Effector memory CD8-positive, alpha-beta T cell (primary cell): ENCODE results near the gene DGKI.

ENCODE experiments used
- ATAC-seq: fragments of 150-1000 bp; cut with Tn5 transposase; replicated peaks from 2 replicates; pipeline ENCODE4 v1.10.0; 2021; ENCODE audit warnings: mild to moderate bottlenecking, moderate library complexity
- DNase-seq, 3 experiments: peaks; one replicate each; pipeline ENCODE4 v3.0.0; 2021
- H3K27ac Mint-ChIP-seq, 2 donors: one replicate each; pipeline ENCODE4 v1.8.0; 2022; ENCODE audit warnings: mild to moderate bottlenecking in 2 of 2, mixed read lengths in 2 of 2, moderate library complexity in 2 of 2
- H3K27me3 Mint-ChIP-seq, 2 donors: one replicate each; pipeline ENCODE4 v1.8.0; 2022; ENCODE audit warnings: mixed read lengths in 2 of 2
- H3K36me3 Mint-ChIP-seq: one replicate; pipeline ENCODE4 v1.8.0; 2022; ENCODE audit warnings: mild to moderate bottlenecking, moderate library complexity, mixed read lengths; ENCODE audit not compliant: insufficient read depth
- H3K4me1 Mint-ChIP-seq, 2 donors: one replicate each; pipeline ENCODE4 v1.8.0; 2022; ENCODE audit warnings: low read depth in 2 of 2, mixed read lengths in 2 of 2
- H3K4me3 Mint-ChIP-seq, 2 donors: one replicate each; pipeline ENCODE4 v1.8.0; 2022; ENCODE audit warnings: mild to moderate bottlenecking in 2 of 2, mixed read lengths in 2 of 2, moderate library complexity in 2 of 2
- H3K9me3 Mint-ChIP-seq, 2 donors: one replicate each; pipeline ENCODE4 v1.8.0; 2022; ENCODE audit warnings: mixed read lengths in 2 of 2

DGKI gene

GRCh38 chr7:137578541-137578940 is 268.2 kb downstream of the DGKI start:
- ATAC-seq = no peak
- no peaks in the 10 kb centered on the region for H3K36me3 Mint-ChIP-seq

GRCh38 chr7:137577184-137577583 is 269.6 kb downstream of the DGKI start:
- Mint-ChIP-seq H3K27ac (no peak overlapping the region), H3K4me1 (no peaks in the 10 kb centered on the region), H3K27me3 (no peaks in the 10 kb centered on the region), H3K36me3 (no peaks in the 10 kb centered on the region), H3K9me3 (no peaks in the 10 kb centered on the region), H3K4me3 (no peak overlapping the region)
- DNase-seq (no peak), ATAC-seq (no peak)

More at GRCh38 chr7:137578541-137578940, 268.2 kb downstream of the DGKI start:
- H3K27me3 Mint-ChIP-seq = no peaks in the 10 kb centered on the region
- H3K4me3 Mint-ChIP-seq = no peak overlapping the region
- no peaks in the 10 kb centered on the region for H3K4me1 Mint-ChIP-seq
- no peak for DNase-seq
- no peak overlapping the region for H3K27ac Mint-ChIP-seq
- H3K9me3 Mint-ChIP-seq = no peaks in the 10 kb centered on the region

GRCh38 chr7:137576481-137576880 is 270.3 kb downstream of the DGKI start:
- no peak overlapping the region for H3K27ac Mint-ChIP-seq
- no peaks in the 10 kb centered on the region for H3K4me1 Mint-ChIP-seq
- H3K9me3 Mint-ChIP-seq = peaks cover 0 to under 1% of the 10 kb centered on the region in 2 donors
- no peaks in the 10 kb centered on the region for H3K27me3 Mint-ChIP-seq
- H3K36me3 Mint-ChIP-seq = no peaks in the 10 kb centered on the region
- no peak overlapping the region for H3K4me3 Mint-ChIP-seq
- DNase-seq (no peak), ATAC-seq (no peak)

GRCh38 chr7:137574812-137575211 is 272.0 kb downstream of the DGKI start:
- H3K4me1 Mint-ChIP-seq = no peaks in the 10 kb centered on the region
- no peaks in the 10 kb centered on the region for H3K27me3 Mint-ChIP-seq
- DNase-seq (no peak), ATAC-seq (no peak)
- no peak overlapping the region for H3K4me3 Mint-ChIP-seq
- H3K36me3 Mint-ChIP-seq = no peaks in the 10 kb centered on the region
- H3K9me3 Mint-ChIP-seq = peaks cover 0 to 2% of the 10 kb centered on the region in 2 donors
- H3K27ac Mint-ChIP-seq = no peak overlapping the region

- H3K27ac Mint-ChIP-seq = no peak overlapping the region
- H3K36me3 Mint-ChIP-seq = no peaks in the 10 kb centered on the region
- ATAC-seq (no peak), DNase-seq (no peak)
- peaks cover 0 to 2% of the 10 kb centered on the region in 2 donors for H3K9me3 Mint-ChIP-seq
- H3K4me1 Mint-ChIP-seq = no peaks in the 10 kb centered on the region
- no peaks in the 10 kb centered on the region for H3K27me3 Mint-ChIP-seq
- H3K4me3 Mint-ChIP-seq = no peak overlapping the region
These were observed 274.6 kb downstream of the DGKI start for GRCh38 chr7:137572056-137572784.

- H3K36me3 Mint-ChIP-seq = no peaks in the 10 kb centered on the region
- H3K27ac Mint-ChIP-seq = no peak overlapping the region
- no peak overlapping the region for H3K4me3 Mint-ChIP-seq
- ATAC-seq (no peak), DNase-seq (no peak)
- no peaks in the 10 kb centered on the region for H3K27me3 Mint-ChIP-seq
- no peaks in the 10 kb centered on the region for H3K9me3 Mint-ChIP-seq
- no peaks in the 10 kb centered on the region for H3K4me1 Mint-ChIP-seq
These were observed 282.1 kb downstream of the DGKI start for GRCh38 chr7:137564677-137565076.

- no peaks in the 10 kb centered on the region for H3K9me3 Mint-ChIP-seq
These were observed 282.8 kb downstream of the DGKI start for GRCh38 chr7:137563981-137564380.

GRCh38 chr7:137547485-137547884 is 299.3 kb downstream of the DGKI start:
- Mint-ChIP-seq H3K4me1 (no peaks in the 10 kb centered on the region), H3K27me3 (no peaks in the 10 kb centered on the region), H3K36me3 (no peaks in the 10 kb centered on the region), H3K9me3 (peaks cover 0 to 5% of the 10 kb centered on the region in 2 donors), H3K4me3 (no peak overlapping the region), H3K27ac (no peak overlapping the region)
- DNase-seq (no peak), ATAC-seq (no peak)

More at GRCh38 chr7:137563981-137564380, 282.8 kb downstream of the DGKI start:
- DNase-seq (no peak), ATAC-seq (no peak)
- no peaks in the 10 kb centered on the region for H3K4me1 Mint-ChIP-seq
- H3K27ac Mint-ChIP-seq = no peak overlapping the region
- no peaks in the 10 kb centered on the region for H3K36me3 Mint-ChIP-seq
- no peak overlapping the region for H3K4me3 Mint-ChIP-seq
- H3K27me3 Mint-ChIP-seq = no peaks in the 10 kb centered on the region

- H3K27me3 Mint-ChIP-seq = no peaks in the 10 kb centered on the region
These were observed 300.1 kb downstream of the DGKI start for GRCh38 chr7:137546671-137547070.

GRCh38 chr7:137546009-137546408 is 300.8 kb downstream of the DGKI start:
- Mint-ChIP-seq H3K9me3 (peaks cover 0 to 5% of the 10 kb centered on the region in 2 donors), H3K27ac (no peak overlapping the region), H3K4me1 (no peaks in the 10 kb centered on the region), H3K36me3 (no peaks in the 10 kb centered on the region), H3K27me3 (no peaks in the 10 kb centered on the region), H3K4me3 (no peak overlapping the region)
- no peak for DNase-seq
- no peak for ATAC-seq

More at GRCh38 chr7:137546671-137547070, 300.1 kb downstream of the DGKI start:
- ATAC-seq (no peak), DNase-seq (no peak)
- Mint-ChIP-seq H3K4me1 (no peaks in the 10 kb centered on the region), H3K36me3 (no peaks in the 10 kb centered on the region), H3K9me3 (peaks cover 0 to 5% of the 10 kb centered on the region in 2 donors), H3K27ac (no peak overlapping the region), H3K4me3 (no peak overlapping the region)

GRCh38 chr7:137545059-137545716 is 301.6 kb downstream of the DGKI start:
- no peak for DNase-seq
- H3K4me1 Mint-ChIP-seq = no peaks in the 10 kb centered on the region
- ATAC-seq = no peak
- no peak overlapping the region for H3K27ac Mint-ChIP-seq
- H3K9me3 Mint-ChIP-seq = peaks cover 0 to 5% of the 10 kb centered on the region in 2 donors
- H3K4me3 Mint-ChIP-seq = no peak overlapping the region
- H3K27me3 Mint-ChIP-seq = no peaks in the 10 kb centered on the region
- no peaks in the 10 kb centered on the region for H3K36me3 Mint-ChIP-seq

GRCh38 chr7:137544453-137545058 is 302.2 kb downstream of the DGKI start:
- Mint-ChIP-seq H3K36me3 (no peaks in the 10 kb centered on the region), H3K4me1 (no peaks in the 10 kb centered on the region), H3K4me3 (no peak overlapping the region), H3K27ac (no peak overlapping the region), H3K27me3 (no peaks in the 10 kb centered on the region), H3K9me3 (peaks cover 0 to 5% of the 10 kb centered on the region in 2 donors)
- no peak for ATAC-seq
- no peak for DNase-seq

GRCh38 chr7:137539111-137539715 is 307.6 kb downstream of the DGKI start:
- H3K36me3 Mint-ChIP-seq = no peaks in the 10 kb centered on the region
- DNase-seq (no peak), ATAC-seq (no peak)
- peaks cover 0 to 2% of the 10 kb centered on the region in 2 donors for H3K9me3 Mint-ChIP-seq
- no peaks in the 10 kb centered on the region for H3K4me1 Mint-ChIP-seq
- no peaks in the 10 kb centered on the region for H3K27me3 Mint-ChIP-seq
- H3K27ac Mint-ChIP-seq = no peak overlapping the region
- no peak overlapping the region for H3K4me3 Mint-ChIP-seq
